GM18520 (cell line): Measurements from ENCODE around the gene SPAG4.

Experiments used
- ATAC-seq: cut with Tn5 transposase; IDR thresholded peaks from one replicate; pipeline ENCODE4 v1.9.1; 2021; ENCODE audit not compliant: unreplicated experiment

SPAG4 gene

DNA sequence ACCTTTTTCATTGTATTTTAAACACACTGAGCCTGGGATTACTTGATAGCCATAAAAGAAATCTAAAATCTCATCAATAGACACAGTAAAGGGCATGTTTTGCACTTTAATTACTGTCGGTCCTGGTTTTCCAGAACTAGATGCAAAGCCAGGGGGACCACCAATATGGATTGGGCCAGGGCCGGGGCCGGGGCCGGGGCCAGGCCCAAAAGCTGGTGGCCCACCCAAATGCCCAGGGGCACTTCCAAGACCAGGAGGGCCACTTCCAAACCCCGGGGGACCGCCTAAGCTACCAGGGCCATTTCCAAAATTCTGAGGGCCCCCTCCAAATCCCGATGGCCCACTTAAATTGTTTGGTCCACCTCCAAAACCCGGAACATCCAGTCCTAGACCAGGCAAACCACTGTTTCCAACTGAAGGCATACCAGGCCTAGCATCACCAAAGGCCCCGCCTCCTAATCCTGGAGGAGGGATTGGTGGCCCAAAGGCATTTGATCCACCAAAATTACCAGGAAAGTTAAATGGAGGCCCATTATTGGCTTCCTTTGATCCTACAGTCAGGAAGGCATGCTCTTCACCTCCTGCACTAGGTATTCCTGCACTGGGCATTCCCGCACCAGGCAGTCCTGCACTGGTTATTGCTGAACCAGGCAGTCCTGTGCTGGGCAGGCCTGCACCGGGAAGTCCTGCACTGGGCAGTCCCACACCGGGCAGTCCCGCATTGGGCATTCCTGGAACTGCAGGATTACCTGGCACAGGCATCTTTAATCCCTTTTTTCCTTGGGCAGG lies 37.2 kb downstream of the SPAG4 start:
- ATAC-seq: no peak

DNA sequence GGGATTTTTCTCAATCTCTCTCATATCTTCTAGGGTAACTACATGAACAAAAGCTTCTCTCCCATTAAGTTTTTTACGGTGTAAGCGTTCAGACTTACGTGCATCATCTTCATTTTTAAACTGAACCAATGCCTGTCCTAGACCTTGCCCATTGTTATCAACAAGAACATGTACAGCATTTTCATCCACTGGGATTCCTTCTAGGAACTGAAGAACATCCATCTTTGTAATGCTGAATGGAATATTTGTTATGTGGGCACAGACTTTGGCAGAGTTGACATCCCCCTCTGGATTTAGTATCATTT lies 37.8 kb downstream of the SPAG4 start:
- ATAC-seq: no peak

DNA sequence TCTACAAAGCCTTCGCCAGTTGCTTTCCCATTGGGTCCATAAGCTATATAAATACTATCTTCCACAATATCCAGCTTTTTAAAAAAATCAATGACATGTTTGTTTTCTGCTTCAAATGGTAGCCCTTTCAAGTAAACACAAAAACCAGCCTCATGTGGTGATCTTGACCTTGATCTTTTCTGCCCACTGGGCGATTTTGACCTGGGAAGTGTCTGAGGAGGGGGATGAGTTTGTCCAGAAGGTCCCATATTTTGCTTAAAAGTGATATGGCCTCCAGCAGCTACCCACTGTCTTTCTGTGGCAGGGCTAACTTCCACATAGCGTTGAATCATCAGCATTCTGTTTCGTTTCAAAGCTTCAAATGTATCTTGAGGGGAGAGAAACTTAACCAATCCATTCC lies 38.3 kb downstream of the SPAG4 start:
- no peak for ATAC-seq

DNA sequence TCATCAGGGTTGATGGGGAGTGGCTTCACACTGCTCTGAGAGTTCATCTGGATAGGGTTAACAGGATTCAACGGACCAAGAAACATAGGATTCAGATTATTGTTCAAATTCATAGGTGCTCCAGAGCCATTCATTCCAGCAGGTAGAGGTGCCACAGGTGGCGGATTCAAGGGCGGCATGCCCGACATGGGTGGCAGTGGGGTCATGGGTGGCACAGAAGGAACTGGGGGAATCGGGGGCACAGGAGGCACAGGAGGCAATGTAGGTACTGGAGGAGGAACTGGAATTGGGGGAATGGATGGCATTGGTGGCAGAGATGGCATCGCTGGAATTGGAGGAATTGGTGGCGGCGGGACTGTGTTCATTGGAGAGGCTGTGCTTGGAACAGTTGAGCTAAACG lies 38.8 kb downstream of the SPAG4 start:
- no peak for ATAC-seq

DNA sequence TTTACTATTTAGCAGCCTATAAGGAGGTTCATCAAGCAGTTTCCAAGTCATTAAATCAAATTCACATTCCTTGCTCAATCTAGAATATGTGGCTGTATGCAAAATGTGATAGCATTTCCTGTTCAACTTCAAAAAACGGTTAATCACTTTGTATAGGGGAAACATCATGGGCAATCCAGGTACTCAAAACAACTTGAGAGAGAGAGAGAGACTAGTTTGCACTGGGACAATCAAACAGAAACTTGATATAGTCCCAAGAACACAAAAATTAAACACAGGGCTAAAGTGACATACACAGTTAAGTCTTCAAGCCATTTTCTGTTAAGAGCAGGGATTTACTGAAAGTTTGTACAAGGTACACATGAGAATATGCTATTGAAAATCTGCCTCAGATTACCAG lies 41.6 kb downstream of the SPAG4 start:
- ATAC-seq: no peak

DNA sequence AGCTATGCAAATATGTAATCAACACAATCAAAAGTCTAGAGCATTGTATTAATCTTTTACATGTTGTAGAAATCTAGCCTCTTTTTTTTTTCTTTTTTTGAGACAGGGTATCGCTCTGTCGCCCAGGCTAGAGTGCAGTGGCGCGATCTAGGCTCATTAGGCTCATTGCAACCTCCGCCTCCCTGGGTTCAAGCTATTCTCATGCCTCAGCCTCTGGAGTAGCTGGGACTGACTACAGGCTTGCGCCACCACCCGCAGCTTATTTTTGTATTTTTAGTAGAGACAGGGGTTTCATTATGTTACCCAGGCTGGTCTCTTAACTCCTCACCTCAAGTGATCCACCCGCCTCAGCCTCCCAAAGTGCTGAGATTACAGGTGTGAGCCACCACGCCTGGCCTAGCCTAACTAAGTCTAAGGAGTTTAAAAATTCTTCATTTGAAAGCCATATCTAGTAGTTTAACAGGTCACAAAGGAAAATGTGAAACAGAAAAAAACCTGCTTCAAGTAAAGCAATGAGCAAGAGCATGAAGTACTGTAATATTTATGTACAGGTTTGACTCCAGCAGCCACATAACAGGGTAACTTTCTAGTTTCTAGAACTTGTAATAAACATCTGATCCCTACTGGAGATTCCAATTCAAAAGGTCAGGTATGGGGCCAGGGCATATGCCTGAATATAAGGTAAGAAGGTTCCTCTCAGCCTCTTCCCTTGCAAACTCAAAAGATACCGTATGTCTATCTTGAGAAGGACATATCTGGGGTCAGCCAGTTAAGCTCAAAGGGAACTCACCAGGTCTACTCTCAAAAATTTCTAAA lies 44.7 kb downstream of the SPAG4 start:
- ATAC-seq: no peak

DNA sequence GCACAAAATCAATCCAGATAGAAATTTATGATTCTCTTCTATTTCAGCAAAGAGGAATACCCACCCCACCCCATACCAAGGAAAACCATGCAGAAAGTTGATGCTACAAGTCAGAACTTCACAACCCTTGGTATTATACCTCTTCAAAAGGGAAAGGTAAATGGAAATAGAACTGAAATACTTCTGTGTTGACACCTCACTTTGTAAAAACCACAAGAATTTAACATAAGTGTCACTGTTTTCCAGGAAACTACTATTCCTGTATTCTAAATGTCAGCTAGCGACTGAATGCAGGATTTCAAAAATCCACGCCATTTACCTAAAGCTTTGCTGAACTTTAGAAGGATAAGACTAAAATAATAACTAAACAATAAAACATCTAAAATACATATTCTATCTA lies 45.4 kb downstream of the SPAG4 start:
- ATAC-seq: no peak

DNA sequence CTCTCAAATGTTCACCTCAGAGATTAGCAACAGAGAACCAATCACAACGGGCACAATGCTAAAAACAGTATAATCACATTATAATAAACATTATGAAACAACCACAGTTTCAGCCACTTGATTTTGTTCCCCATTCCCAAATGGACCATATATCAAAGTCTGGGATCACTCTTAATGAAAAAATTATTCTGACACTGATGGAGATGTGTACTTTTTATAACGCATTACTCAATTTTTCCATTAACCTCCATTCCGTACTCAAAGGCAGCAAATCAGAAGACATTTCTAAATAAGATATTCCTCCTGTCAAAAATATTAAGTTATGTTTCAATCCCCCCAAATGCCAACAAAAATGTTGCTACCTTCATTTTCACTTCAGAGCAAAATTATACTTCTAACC lies 46.3 kb downstream of the SPAG4 start:
- ATAC-seq: no peak

DNA sequence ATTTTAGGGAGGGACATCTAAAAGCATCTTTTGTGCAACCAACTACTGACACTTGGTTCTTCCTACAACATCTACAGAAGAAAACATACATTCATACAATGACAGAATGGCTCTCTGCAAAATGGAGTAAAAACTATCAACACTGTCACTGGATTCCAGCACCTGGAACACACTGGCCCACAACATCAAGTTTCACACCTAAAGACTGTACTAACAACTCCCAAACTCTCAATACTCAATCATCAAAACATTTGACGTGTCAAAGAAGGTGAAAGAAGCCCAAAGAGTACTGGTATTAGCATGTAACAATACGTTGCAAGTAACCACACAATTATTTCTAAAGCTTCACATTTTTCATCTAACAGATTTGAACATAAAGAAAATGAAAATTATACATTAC lies 46.9 kb downstream of the SPAG4 start:
- ATAC-seq: no peak

DNA sequence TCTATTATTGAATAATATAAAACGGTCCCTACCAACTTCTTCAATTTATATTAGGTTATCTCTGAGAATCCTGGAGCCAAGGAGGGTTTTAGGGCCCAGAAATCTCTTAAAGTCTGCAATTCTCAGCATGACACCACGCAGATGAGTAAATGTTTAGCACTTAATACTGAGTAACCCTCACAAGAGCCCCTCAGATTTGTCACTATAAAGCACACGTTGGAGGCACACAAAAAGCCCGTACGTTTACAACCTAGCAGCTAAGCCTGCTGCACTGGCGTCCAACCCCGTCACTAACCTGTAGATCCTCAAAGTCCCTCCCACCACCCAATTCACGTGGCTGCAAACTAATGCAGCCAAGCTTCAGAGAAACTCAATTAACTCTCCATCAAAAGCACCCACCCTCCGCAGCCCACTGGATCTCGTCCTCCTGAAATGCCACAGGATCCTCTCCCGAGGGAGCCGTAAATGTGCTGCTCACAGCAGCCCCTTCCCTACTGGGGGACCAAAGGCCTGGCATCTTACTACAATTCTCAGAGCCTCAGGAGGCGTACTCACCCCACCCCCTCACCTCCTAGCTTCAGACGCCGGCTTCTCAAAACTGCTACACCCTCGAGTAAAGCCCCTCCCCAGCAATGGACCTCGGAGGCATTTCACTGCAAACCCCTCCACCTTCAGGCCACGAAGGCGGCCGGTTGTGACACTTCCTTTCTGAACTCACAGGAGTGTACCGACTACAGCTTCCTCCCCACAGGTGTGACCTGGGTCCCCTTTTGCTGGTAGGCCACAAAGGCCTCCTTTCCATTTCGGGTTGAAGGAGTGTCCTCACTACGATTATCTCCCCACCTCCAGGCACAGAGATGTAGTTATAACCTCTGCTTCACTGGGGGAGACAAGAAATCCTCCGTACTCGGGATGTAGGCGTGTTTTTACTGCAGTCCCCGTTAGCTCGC lies 48.2 kb downstream of the SPAG4 start:
- peak; percentile 29 for ATAC-seq

DNA sequence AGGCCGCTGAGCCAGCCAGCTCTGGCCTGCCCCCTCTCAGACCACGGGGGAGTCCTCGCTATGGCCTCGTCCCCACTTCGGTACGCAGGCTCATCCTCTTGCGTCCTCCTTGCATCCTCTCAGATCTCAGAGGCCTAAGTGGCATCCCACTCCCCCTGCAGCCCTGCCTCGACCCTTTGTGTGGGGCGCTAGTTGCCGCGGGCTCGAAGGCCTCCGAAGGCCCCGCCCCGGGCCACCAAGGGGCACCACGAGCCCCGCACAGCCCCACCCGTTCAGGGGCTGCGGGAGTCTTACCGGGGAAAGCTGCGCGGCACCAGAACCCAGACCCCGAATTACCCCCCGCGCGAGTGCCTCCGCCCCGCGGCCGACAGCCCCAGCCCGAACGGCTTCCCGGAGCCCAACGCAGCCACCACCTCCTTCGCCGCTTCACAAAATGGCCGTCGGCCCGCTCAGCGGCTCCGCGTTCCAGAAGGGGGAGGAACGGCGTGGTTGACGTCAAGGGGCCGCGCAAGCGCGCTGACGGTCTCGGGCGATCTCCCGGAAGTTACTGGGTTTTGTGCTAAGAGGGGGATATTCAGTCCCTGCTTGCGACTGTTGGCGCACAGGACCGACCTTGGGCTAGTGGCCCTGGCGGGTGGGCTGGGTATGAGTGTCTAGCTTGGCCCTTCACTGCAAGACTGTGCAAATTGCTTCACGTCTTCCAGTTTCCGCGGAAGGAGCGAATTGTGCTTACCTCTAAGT lies 49.0 kb downstream of the SPAG4 start, which contains the start of the genes CPNE1 and RBM12:
Gene CPNE1 (minus strand): TSS at position 435 of the 741 bp plus-strand sequence. CDS start 31,977 bp downstream, outside the sequence.
Gene RBM12 (minus strand): TSS at position 435 of the 741 bp plus-strand sequence. CDS start 9,578 bp downstream, outside the sequence.
- peak; percentile 50 for ATAC-seq

DNA sequence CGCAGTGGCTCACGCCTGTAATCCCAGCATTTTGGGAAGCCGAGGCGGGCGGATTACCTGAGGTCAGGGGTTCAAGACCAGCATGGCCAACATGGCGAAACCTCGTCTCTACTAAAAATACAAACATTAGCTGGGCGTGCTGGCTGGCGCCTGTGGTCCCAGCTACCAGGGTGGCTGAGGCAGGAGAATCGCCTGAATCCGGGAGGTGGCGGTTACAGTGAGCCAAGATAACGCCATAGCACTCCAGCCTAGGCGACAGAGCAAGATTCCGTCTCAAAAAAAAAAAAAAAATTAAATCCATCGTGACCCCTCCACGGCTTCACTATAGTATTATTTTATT lies 50.3 kb downstream of the SPAG4 start:
- no peak for ATAC-seq

DNA sequence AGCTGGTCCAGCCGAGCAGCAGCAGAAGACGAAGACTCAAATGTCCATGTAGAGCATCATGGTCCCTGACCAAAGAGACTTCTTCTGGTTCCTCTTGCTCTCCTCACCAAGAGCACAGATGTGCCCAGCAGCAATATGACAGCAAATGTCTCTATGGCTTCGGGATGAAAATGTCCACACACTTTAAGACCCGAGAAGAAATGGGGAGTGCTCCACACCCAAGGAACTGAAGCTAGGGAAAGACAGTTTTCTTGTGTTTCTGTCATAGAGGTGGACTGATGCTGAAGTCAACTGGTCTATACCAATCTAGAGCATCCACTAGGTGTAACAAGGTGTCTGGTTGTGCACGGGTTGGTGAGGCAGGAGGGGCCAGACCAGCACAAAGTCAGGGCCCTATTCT lies 53.6 kb downstream of the SPAG4 start:
- no peak for ATAC-seq

DNA sequence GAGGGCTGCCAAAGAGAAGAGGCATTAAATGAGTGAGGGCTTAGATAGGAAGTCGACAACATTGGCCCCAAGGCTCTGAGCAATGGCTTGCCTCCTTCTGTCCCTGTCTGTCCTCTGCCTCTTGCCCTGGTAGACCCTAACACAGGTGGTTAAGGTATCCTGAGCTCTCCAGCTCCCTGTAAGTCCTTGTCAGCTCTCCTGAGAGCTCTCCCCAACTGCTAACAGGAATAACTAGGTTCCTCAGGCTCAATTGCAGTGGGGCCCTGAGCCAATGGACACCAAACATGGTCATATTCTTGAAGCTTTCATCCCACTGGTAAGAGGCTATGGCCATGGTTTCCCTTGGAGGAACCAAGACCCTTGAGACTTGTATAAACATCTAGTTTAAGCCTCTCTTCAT lies 54.1 kb downstream of the SPAG4 start:
- ATAC-seq: no peak
